GM20000 (cell line): Measurements from ENCODE around the gene F2RL1.
"Not testable (repeated sequence)": the region's sequence is repeated elsewhere in the genome, so short reads cannot be mapped to it uniquely, and the experiment has no call there.

Experiments
- DNase-seq: peaks from one replicate; pipeline ENCODE4 v3.0.0; 2012; ENCODE audit warnings: low spot score
- TF ChIP-seq, protein P1 (sequence below): IDR thresholded peaks from 2 replicates; pipeline ENCODE4 v1.5.1; 2012; ENCODE audit warnings: mild to moderate bottlenecking, control low read depth; ENCODE audit errors: extremely low read depth, missing control alignments

Gene F2RL1

DNA sequence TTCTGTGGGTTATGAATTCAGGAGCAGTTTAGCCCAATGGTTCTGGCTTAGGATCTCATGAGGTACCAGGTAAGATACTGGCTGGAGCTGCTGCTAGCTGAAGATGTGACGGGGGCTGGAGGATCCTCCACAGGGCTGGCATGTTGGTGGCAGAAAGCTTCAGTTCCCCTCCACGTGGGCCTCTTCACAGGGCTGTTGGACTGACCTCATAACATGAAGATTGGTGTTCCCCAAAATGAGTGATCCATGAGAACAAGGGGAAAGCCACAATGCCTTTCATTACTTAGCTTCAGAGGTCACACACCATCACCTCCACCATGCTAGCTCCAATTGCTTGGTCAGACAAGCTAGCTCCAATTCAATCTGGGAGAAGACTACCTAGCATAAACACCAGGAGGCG, 22.5 kb downstream of the F2RL1 start:
- DNase-seq, result no peak
- TF ChIP-seq, protein P1, sequence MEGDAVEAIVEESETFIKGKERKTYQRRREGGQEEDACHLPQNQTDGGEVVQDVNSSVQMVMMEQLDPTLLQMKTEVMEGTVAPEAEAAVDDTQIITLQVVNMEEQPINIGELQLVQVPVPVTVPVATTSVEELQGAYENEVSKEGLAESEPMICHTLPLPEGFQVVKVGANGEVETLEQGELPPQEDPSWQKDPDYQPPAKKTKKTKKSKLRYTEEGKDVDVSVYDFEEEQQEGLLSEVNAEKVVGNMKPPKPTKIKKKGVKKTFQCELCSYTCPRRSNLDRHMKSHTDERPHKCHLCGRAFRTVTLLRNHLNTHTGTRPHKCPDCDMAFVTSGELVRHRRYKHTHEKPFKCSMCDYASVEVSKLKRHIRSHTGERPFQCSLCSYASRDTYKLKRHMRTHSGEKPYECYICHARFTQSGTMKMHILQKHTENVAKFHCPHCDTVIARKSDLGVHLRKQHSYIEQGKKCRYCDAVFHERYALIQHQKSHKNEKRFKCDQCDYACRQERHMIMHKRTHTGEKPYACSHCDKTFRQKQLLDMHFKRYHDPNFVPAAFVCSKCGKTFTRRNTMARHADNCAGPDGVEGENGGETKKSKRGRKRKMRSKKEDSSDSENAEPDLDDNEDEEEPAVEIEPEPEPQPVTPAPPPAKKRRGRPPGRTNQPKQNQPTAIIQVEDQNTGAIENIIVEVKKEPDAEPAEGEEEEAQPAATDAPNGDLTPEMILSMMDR, result no peak

GRCh38 chr5:76845890-76846289, 27.1 kb downstream of the F2RL1 start:
- DNase-seq, result no peak
- TF ChIP-seq, protein P1, result no peak

DNA sequence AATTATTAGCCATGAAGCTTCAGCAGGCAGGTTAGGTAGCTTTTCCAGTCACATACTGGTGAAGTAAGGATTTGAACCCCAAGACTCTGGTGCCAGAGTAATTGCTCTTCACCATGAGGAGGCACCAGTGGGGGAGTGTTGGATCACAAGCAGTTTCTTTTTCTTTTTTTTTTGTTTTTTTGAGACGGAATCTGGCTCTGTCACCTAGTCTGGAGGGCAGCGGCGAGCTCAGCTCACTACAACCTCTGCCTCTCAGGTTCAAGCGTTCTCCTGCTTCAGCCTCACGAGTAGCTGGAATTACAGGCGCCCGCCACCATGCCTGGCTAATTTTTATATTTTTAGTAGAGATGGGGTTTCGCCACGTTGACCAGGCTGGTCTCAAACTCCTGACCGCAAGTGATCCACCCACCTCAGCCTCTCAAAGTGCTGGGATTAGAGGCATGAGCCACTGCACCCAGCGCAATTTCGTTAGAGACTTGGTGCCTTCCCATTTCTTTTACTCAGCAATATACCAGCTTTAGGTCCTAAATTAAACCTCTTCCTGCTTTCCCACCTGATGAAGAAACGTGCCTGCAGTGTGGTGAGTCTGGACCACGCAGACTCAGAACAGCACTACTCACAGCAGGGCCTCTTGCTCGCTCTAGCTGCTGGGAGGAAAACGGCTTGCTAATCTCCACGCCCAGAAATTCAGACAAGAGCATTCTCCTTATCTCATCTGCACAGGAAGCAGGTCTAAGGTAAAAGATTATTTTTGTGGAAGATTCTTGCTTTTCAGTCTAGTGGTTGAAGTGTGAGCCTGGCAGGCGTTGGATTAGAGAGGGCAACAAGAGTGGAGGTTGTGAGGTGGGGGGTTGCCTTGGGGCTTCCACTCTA, 30.8 kb downstream of the F2RL1 start, which contains the start of gene S100Z:
S100Z (plus strand) TSS at position 596 of the 873 bp plus-strand sequence. CDS start 25,346 bp downstream, outside the sequence.
- TF ChIP-seq, protein P1, result no peak
- DNase-seq, result no peak

DNA sequence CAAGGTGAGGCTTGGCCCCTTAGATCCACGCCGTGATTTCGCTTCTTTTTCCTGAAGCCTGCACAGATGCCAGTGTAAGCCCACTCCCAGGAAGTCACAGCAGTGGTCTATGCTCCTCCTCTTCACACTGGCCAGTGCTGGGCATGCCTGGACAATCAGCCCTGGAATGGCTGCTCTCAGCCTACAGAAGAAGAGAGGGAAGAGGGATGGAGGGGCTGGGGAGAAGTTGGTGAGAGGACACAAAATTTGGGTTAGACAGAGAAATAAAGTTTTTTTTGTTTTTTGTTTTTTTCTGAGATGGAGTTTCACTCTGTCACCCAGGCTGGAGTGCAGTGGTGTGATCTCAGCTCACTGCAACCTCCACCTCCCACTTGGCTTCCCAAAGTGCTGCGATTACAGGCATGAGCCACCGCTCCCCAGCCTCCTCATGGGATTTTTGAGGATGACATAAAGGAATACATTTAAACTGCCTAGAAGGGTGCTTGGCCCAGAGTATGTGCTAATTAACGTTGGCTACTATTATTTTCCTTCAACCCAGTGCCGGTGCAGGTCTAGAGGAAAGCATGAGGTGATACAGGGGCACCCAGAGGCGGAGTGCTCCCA, 31.8 kb downstream of the F2RL1 start:
- TF ChIP-seq, protein P1, result no peak
- no peak for DNase-seq

DNA sequence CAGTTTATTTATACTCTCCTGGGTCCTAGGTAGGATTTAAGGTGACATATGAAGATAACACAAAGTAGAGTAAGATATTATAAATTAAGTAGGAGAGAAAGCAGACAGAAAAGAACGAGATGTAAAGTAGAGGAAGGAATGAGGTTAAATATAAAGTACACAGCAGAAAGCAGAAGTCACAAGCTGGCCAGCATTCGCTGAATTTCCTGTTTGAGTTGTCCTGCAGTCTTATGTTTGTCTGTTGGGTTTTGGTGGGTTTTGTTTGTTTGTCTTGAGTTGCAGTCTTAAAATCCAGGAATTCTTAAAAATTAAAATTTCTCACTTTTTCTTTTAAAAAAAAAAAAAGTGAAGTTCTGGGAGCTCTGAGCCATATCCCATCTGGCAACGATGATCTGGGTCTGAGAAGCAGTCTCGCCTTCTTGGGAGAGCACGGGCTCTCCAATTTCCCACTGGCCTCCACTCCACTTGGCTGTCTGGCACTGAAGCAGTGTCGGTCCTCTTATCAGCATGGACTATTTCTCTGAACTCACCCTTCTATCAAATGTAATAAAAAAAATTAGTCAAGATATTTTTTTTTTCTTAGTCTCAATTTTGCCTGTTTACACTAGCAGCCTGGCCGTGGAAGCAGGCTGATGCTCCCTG, 33.0 kb downstream of the F2RL1 start:
- DNase-seq, result no peak
- TF ChIP-seq, protein P1, result no peak

- DNase-seq, result no peak
- TF ChIP-seq, protein P1, result no peak
These were observed 33.9 kb downstream of the F2RL1 start for GRCh38 chr5:76852772-76853171.

DNA sequence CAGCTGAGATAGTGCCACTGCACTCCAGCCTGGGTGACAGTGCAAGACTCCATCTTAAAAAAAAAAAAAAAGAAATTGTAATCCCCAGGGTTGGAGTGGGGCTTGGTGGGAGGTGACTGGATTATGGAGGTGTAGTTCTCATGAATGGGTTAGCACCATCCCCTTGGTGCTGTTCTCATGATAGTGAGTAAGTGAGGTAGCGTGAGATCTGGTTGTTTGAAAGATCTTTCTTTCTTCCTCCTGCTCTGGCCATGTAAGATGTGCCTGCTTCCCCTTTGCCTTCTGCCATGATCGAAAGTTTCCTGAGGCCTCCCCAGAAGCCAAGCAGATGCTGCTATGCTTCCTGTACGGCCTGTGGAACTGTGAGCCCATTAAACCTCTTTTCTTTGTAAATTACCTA, 34.9 kb downstream of the F2RL1 start:
- DNase-seq, result not testable (repeated sequence)
